Liver (tissue), 9 donors: ENCODE measurements around the gene MUL1. TPM values are rescaled to one million over a fixed set of nuclear protein-coding genes. Genes with fewer than 3 reads are reported as not detected.

ENCODE experiments used
- DNase-seq: peaks from one replicate; pipeline ENCODE4 v3.0.0-alpha.2; 2017; ENCODE audit warnings: low spot score
- H3K27ac ChIP-seq, 2 donors: one replicate each; pipeline ENCODE4 v1.7.0; 2013; ENCODE audit warnings: inconsistent platforms in 2 of 2, low read length in 2 of 2, control low read depth in 1 of 2, low read depth in 1 of 2, mild to moderate bottlenecking in 1 of 2
- H3K27me3 ChIP-seq, 4 donors: one replicate each; pipeline versions ENCODE4 v1.6.1 to v1.7.0; 2013; ENCODE audit warnings: low read length in 3 of 4, inconsistent platforms in 1 of 4, mild to moderate bottlenecking in 1 of 4, moderate library complexity in 1 of 4; ENCODE audit not compliant: control insufficient read depth in 4 of 4, insufficient read depth in 4 of 4
- H3K36me3 ChIP-seq, 4 donors: one replicate each; pipeline versions ENCODE4 v1.6.1 to v1.7.0; 2013; ENCODE audit warnings: low read length in 3 of 4, mild to moderate bottlenecking in 3 of 4, low read depth in 1 of 4, moderate library complexity in 1 of 4; ENCODE audit not compliant: control insufficient read depth in 4 of 4, insufficient read depth in 3 of 4
- H3K4me1 ChIP-seq, 4 donors: one replicate each; pipeline versions ENCODE4 v1.6.1 to v1.7.0; 2013; ENCODE audit warnings: low read length in 3 of 4, mild to moderate bottlenecking in 3 of 4, moderate library complexity in 1 of 4; ENCODE audit not compliant: control insufficient read depth in 4 of 4, insufficient read depth in 4 of 4
- H3K4me3 ChIP-seq, 3 donors: one replicate each; pipeline versions ENCODE4 v1.6.1 to v1.7.0; 2013; ENCODE audit warnings: low read length in 3 of 3, control low read depth in 1 of 3, low read depth in 1 of 3, mild to moderate bottlenecking in 1 of 3
- H3K9ac ChIP-seq, 2 donors: one replicate each; pipeline ENCODE4 v1.7.0; 2013; ENCODE audit warnings: low read length in 2 of 2, mild to moderate bottlenecking in 2 of 2, moderate library complexity in 2 of 2, control low read depth in 1 of 2, low read depth in 1 of 2
- H3K9me3 ChIP-seq, 4 donors: one replicate each; pipeline versions ENCODE4 v1.6.1 to v1.7.0; 2013; ENCODE audit warnings: low read length in 3 of 4; ENCODE audit not compliant: control insufficient read depth in 4 of 4
- EGR1 ChIP-seq, 2 donors: IDR thresholded peaks; 2 replicates each; pipeline ENCODE4 v1.6.1; 2016 to 2018; ENCODE audit warnings: antibody characterized with exemption in 2 of 2, low read depth in 2 of 2
- FOXA1 ChIP-seq: IDR thresholded peaks from 2 replicates; pipeline ENCODE4 v1.6.1; 2016; ENCODE audit warnings: antibody characterized with exemption
- GABPA ChIP-seq, 2 donors: IDR thresholded peaks in 1 of 2; conservative IDR thresholded peaks in 1 of 2; 2 replicates each; pipeline ENCODE4 v1.6.1; 2016; ENCODE audit warnings: antibody characterized with exemption in 2 of 2, mild to moderate bottlenecking in 1 of 2, moderate library complexity in 1 of 2
- HNF4A ChIP-seq, 2 donors: conservative IDR thresholded peaks; 2 replicates each; pipeline ENCODE4 v1.6.1; 2016; ENCODE audit warnings: antibody characterized with exemption in 2 of 2, mild to moderate bottlenecking in 2 of 2
- JUND ChIP-seq, 2 donors: IDR thresholded peaks; 2 replicates each; pipeline ENCODE4 v1.6.1; 2016; ENCODE audit warnings: antibody characterized with exemption in 2 of 2
- RAD21 ChIP-seq, 2 donors: IDR thresholded peaks; 2 replicates each; pipeline ENCODE4 v1.6.1; 2016; ENCODE audit warnings: antibody characterized with exemption in 2 of 2, mild to moderate bottlenecking in 2 of 2
- RXRA ChIP-seq, 2 donors: IDR thresholded peaks; 2 replicates each; pipeline ENCODE4 v1.6.1; 2017 to 2018; ENCODE audit warnings: antibody characterized with exemption in 2 of 2, mild to moderate bottlenecking in 1 of 2
- SP1 ChIP-seq: IDR thresholded peaks from 2 replicates; pipeline ENCODE4 v1.6.1; 2018; ENCODE audit warnings: antibody characterized with exemption, mild to moderate bottlenecking
- TAF1 ChIP-seq: conservative IDR thresholded peaks from 2 replicates; pipeline ENCODE4 v1.6.1; 2016; ENCODE audit warnings: antibody characterized with exemption, mild to moderate bottlenecking
- YY1 ChIP-seq: IDR thresholded peaks from 2 replicates; pipeline ENCODE4 v1.6.1; 2016; ENCODE audit warnings: antibody characterized with exemption, mild to moderate bottlenecking
- WGBS: extraction: QIAGEN DNeasy Blood & Tissue Kit; methylation state at CpG from one replicate; pipeline ENCODE4 v1.1.7; 2013; 5-methylcytosine and 5-hydroxymethylcytosine counted together
- polyA plus RNA-seq, 2 donors: library from polyadenylated mRNA; stranded (reverse) in 1 of 2; unstranded in 1 of 2; fragments of 200-250 nt in 1 of 2; fragments of >200 nt in 1 of 2; fragmentation: Nextera tagmentation in 1 of 2; extraction: Ambion mirVana in 1 of 2; gene quantifications; one replicate each; pipeline versions ENCODE4 v1.2.1 to v1.2.3, GENCODE V29; 2013 to 2015
- total RNA-seq, 2 donors: library from RNA; depleted of rRNA; stranded (reverse); fragments of >200 nt; gene quantifications; one replicate each; pipeline ENCODE4 v1.2.3, GENCODE V29; 2014
- TF ChIP-seq, protein P1 (sequence below): IDR thresholded peaks from 2 replicates; pipeline ENCODE4 v1.6.1; 2016; ENCODE audit warnings: antibody characterized with exemption
- TF ChIP-seq, protein P2 (sequence below): IDR thresholded peaks from 2 replicates; pipeline ENCODE4 v1.6.1; 2016; ENCODE audit warnings: antibody characterized with exemption
- TF ChIP-seq, protein P3 (sequence below): fragments of 150-350 bp; IDR thresholded peaks from 2 replicates; pipeline ENCODE4 v1.5.1; 2017; ENCODE audit warnings: improper control_type of control experiment, low read depth, low read length; ENCODE audit not compliant: missing input control
- TF ChIP-seq, protein P4 (sequence below): IDR thresholded peaks from 2 replicates; pipeline ENCODE4 v1.6.1; 2016; ENCODE audit warnings: antibody characterized with exemption
- TF ChIP-seq, protein P5 (sequence below): IDR thresholded peaks from 2 replicates; pipeline ENCODE4 v1.6.1; 2016; ENCODE audit warnings: antibody characterized with exemption, mild to moderate bottlenecking
- donor health status: healthy.
- donor health status: healthy.
- donor health status: healthy.
- donor health status: healthy.
- donor health status: healthy.

Gene MUL1
- total and polyA plus RNA-seq, 4 donors: 9.5 to 19.4 (median 16.8) TPM

DNA sequence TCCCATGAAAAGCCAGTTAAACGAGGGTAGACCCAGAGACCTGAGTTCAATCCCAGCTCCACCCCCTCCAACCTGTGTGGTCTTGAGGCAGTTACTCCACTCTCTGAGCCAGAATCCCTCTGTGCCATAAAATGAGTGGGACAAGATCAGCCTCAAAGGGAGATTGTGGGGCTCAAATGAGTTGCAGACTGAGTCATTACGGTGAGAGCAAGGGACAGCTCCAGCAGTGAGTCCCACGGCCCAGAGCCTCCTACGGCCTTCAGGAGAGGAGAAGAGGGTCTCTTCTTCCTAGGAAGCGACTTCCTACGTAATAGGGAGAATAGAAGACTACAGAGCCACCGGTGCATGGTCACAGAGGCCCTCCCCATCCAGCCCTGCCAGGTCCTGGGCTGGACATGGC, 15.2 kb downstream of the MUL1 start:
- H3K27ac ChIP-seq: no peak overlapping the region
- H3K36me3 ChIP-seq: no peaks in the 10 kb centered on the region
- H3K4me3 ChIP-seq: no peak overlapping the region
- no peaks in the 10 kb centered on the region for H3K27me3 ChIP-seq
- WGBS: 78% methylated on average over 7 of the region's 7 CpGs
- H3K4me1 ChIP-seq: peaks cover 1 to 13% (median 6%) of the 10 kb centered on the region in 4 donors
- no peak for DNase-seq
- TF ChIP-seq HNF4A (conservative IDR thresholded peaks at IDR 0.05): no peak
- no peak for TF ChIP-seq SP1
- no peak for TF ChIP-seq TAF1
- TF ChIP-seq, protein P1, sequence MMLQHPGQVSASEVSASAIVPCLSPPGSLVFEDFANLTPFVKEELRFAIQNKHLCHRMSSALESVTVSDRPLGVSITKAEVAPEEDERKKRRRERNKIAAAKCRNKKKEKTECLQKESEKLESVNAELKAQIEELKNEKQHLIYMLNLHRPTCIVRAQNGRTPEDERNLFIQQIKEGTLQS: no peak
- TF ChIP-seq YY1: no peak
- TF ChIP-seq EGR1 (IDR thresholded peaks at IDR 0.05; ENCODE audit: low read depth in 2 of 2): no peak
- no peak for TF ChIP-seq RXRA (IDR thresholded peaks at IDR 0.05)
- TF ChIP-seq, protein P2, sequence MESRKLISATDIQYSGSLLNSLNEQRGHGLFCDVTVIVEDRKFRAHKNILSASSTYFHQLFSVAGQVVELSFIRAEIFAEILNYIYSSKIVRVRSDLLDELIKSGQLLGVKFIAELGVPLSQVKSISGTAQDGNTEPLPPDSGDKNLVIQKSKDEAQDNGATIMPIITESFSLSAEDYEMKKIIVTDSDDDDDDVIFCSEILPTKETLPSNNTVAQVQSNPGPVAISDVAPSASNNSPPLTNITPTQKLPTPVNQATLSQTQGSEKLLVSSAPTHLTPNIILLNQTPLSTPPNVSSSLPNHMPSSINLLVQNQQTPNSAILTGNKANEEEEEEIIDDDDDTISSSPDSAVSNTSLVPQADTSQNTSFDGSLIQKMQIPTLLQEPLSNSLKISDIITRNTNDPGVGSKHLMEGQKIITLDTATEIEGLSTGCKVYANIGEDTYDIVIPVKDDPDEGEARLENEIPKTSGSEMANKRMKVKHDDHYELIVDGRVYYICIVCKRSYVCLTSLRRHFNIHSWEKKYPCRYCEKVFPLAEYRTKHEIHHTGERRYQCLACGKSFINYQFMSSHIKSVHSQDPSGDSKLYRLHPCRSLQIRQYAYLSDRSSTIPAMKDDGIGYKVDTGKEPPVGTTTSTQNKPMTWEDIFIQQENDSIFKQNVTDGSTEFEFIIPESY: no peak
- no peak for TF ChIP-seq JUND (IDR thresholded peaks at IDR 0.05)
- TF ChIP-seq, protein P3, sequence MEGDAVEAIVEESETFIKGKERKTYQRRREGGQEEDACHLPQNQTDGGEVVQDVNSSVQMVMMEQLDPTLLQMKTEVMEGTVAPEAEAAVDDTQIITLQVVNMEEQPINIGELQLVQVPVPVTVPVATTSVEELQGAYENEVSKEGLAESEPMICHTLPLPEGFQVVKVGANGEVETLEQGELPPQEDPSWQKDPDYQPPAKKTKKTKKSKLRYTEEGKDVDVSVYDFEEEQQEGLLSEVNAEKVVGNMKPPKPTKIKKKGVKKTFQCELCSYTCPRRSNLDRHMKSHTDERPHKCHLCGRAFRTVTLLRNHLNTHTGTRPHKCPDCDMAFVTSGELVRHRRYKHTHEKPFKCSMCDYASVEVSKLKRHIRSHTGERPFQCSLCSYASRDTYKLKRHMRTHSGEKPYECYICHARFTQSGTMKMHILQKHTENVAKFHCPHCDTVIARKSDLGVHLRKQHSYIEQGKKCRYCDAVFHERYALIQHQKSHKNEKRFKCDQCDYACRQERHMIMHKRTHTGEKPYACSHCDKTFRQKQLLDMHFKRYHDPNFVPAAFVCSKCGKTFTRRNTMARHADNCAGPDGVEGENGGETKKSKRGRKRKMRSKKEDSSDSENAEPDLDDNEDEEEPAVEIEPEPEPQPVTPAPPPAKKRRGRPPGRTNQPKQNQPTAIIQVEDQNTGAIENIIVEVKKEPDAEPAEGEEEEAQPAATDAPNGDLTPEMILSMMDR: no peak
- no peak for TF ChIP-seq FOXA1
- H3K9ac ChIP-seq: no peak overlapping the region
- no peaks in the 10 kb centered on the region for H3K9me3 ChIP-seq

DNA sequence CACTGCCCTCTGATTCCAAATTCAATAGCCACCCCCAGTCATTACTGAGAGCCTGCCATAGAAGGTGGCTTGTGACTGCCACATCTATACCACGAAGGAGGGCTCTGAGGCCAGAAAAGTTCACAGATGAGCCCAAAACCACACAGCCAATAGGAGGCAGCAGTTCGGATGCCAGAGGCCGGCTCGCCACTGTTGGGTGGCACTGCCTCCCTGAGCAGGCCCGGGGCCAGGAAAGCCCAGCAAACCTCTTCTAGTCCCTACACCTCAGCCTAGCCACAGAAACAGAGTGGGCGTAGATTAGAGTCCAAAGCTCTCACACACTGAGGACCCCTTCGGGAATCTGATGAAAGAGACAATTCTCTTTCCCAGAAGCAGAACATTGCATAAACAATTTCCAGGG, 16.1 kb downstream of the MUL1 start:
- Histone ChIP-seq H3K36me3 (no peaks in the 10 kb centered on the region), H3K4me1 (peaks cover 1 to 19% (median 10%) of the 10 kb centered on the region in 4 donors), H3K4me3 (no peak overlapping the region), H3K9ac (no peak overlapping the region), H3K9me3 (no peaks in the 10 kb centered on the region), H3K27ac (no peak overlapping the region), H3K27me3 (no peaks in the 10 kb centered on the region)
- TF ChIP-seq, protein P4, sequence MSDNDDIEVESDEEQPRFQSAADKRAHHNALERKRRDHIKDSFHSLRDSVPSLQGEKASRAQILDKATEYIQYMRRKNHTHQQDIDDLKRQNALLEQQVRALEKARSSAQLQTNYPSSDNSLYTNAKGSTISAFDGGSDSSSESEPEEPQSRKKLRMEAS: no peak
- TF ChIP-seq SP1 (no peak), JUND (IDR thresholded peaks at IDR 0.05) (no peak), RAD21 (IDR thresholded peaks at IDR 0.05) (no peak), GABPA (IDR thresholded peaks at IDR 0.05 in 1 of 2, conservative IDR thresholded peaks at IDR 0.05 in 1 of 2) (no peak), HNF4A (conservative IDR thresholded peaks at IDR 0.05) (no peak), RXRA (IDR thresholded peaks at IDR 0.05) (no peak), FOXA1 (no peak)
- TF ChIP-seq, protein P5, sequence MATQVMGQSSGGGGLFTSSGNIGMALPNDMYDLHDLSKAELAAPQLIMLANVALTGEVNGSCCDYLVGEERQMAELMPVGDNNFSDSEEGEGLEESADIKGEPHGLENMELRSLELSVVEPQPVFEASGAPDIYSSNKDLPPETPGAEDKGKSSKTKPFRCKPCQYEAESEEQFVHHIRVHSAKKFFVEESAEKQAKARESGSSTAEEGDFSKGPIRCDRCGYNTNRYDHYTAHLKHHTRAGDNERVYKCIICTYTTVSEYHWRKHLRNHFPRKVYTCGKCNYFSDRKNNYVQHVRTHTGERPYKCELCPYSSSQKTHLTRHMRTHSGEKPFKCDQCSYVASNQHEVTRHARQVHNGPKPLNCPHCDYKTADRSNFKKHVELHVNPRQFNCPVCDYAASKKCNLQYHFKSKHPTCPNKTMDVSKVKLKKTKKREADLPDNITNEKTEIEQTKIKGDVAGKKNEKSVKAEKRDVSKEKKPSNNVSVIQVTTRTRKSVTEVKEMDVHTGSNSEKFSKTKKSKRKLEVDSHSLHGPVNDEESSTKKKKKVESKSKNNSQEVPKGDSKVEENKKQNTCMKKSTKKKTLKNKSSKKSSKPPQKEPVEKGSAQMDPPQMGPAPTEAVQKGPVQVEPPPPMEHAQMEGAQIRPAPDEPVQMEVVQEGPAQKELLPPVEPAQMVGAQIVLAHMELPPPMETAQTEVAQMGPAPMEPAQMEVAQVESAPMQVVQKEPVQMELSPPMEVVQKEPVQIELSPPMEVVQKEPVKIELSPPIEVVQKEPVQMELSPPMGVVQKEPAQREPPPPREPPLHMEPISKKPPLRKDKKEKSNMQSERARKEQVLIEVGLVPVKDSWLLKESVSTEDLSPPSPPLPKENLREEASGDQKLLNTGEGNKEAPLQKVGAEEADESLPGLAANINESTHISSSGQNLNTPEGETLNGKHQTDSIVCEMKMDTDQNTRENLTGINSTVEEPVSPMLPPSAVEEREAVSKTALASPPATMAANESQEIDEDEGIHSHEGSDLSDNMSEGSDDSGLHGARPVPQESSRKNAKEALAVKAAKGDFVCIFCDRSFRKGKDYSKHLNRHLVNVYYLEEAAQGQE: no peak
- DNase-seq: no peak
- WGBS: 62% methylated on average over 7 of the region's 7 CpGs
